Regular cardiac myocyte (primary cell): ENCODE measurements around the gene RABEPK. TPM values are rescaled to one million over a fixed set of nuclear protein-coding genes. Genes with fewer than 3 reads are reported as not detected.

ENCODE experiments used
- total RNA-seq: library from RNA; depleted of rRNA; stranded (reverse); fragments of >200 nt; gene quantifications from 2 replicates; pipeline ENCODE4 v1.2.3, GENCODE V29; 2014

The RABEPK gene
- total RNA-seq, result 23.4 and 52.1 TPM in 2 replicates

GRCh38 chr9:125200216-125201047, at the start of gene RABEPK:
TSS of gene RABEPK (plus strand) at chr9:125200542. CDS start at chr9:125203014, 2,472 bp downstream.

GRCh38 chr9:125189361-125190289, 10.7 kb upstream of the RABEPK start, which contains the start of gene PPP6C:
TSS of gene PPP6C (minus strand) at chr9:125189803. CDS start at chr9:125189718, 85 bp downstream.

GRCh38 chr9:125241000-125241862, 40.9 kb downstream of the RABEPK start, which contains the start of gene HSPA5:
TSS of gene HSPA5 (minus strand) at chr9:125241343. CDS start at chr9:125241126, 217 bp downstream.

GRCh38 chr9:125261501-125262293, 61.4 kb downstream of the RABEPK start, which contains the start of gene GAPVD1:
TSS of gene GAPVD1 (plus strand) at chr9:125261826. CDS start at chr9:125298922, 37,096 bp downstream.

Other genes starting within 250 kb of the RABEPK start
- gene SCAI, start 57.0 kb upstream of the RABEPK start, total RNA-seq, result 4.6 and 7.6 TPM in 2 replicates
- gene PPP6C, start 10.7 kb upstream of the RABEPK start, total RNA-seq, result 12.7 and 13.0 TPM in 2 replicates
- 355 and 538 TPM in 2 replicates for gene HSPA5, start 40.8 kb downstream of the RABEPK start, total RNA-seq
- gene GAPVD1, start 61.3 kb downstream of the RABEPK start, total RNA-seq, result 40.6 and 50.8 TPM in 2 replicates